ENCODE measurements around the gene ATCAY. TPM values are rescaled to one million over a fixed set of nuclear protein-coding genes. Genes with fewer than 3 reads are reported as not detected.

The ATCAY gene
- total RNA-seq, 2 donors from 2014 or later = not detected

GRCh38 chr19:3834349-3835054, 46.0 kb upstream of the ATCAY start:
- Histone ChIP-seq H3K9me3 (no peaks in the 10 kb centered on the region), H3K4me1 (ENCODE audit: control insufficient read depth in 1 of 2, low read depth in 2 of 2) (no peaks in the 10 kb centered on the region), H3K4me3 (no peak overlapping the region), H3K27ac (no peak overlapping the region), H3K27me3 (replicated peaks; ENCODE audit: insufficient read depth) (no peaks in the 10 kb centered on the region), H3K36me3 (no peaks in the 10 kb centered on the region)
- DNase-seq (ENCODE audit: low spot score) = no peak
- no peak for ATAC-seq (ENCODE audit: insufficient number of reproducible peaks, low FRiP score, low read depth)
- TF ChIP-seq CTCF (IDR thresholded peaks at IDR 0.05) = no peak

- Histone ChIP-seq H3K27ac (no peak overlapping the region), H3K9me3 (no peaks in the 10 kb centered on the region), H3K4me3 (no peak overlapping the region), H3K4me1 (ENCODE audit: control insufficient read depth in 1 of 2, low read depth in 2 of 2) (no peaks in the 10 kb centered on the region), H3K27me3 (replicated peaks; ENCODE audit: insufficient read depth) (no peaks in the 10 kb centered on the region), H3K36me3 (no peaks in the 10 kb centered on the region)
- no peak for DNase-seq (ENCODE audit: low spot score)
- no peak for ATAC-seq (ENCODE audit: insufficient number of reproducible peaks, low FRiP score, low read depth)
- no peak for TF ChIP-seq CTCF (IDR thresholded peaks at IDR 0.05)
These were observed 45.4 kb upstream of the ATCAY start for GRCh38 chr19:3835055-3835435.

- TF ChIP-seq CTCF (IDR thresholded peaks at IDR 0.05) = no peak
- no peak overlapping the region for H3K27ac ChIP-seq
- no peaks in the 10 kb centered on the region for H3K27me3 ChIP-seq (replicated peaks; ENCODE audit: insufficient read depth)
- DNase-seq (ENCODE audit: low spot score) (no peak), ATAC-seq (ENCODE audit: insufficient number of reproducible peaks, low FRiP score, low read depth) (no peak)
- H3K36me3 ChIP-seq = no peaks in the 10 kb centered on the region
- no peaks in the 10 kb centered on the region for H3K9me3 ChIP-seq
- no peaks in the 10 kb centered on the region for H3K4me1 ChIP-seq (ENCODE audit: control insufficient read depth in 1 of 2, low read depth in 2 of 2)
- H3K4me3 ChIP-seq = no peak overlapping the region
These were observed 43.6 kb upstream of the ATCAY start for GRCh38 chr19:3836887-3837286.

GRCh38 chr19:3837332-3837731, 43.2 kb upstream of the ATCAY start:
- no peak overlapping the region for H3K27ac ChIP-seq
- no peaks in the 10 kb centered on the region for H3K4me1 ChIP-seq (ENCODE audit: control insufficient read depth in 1 of 2, low read depth in 2 of 2)
- DNase-seq (ENCODE audit: low spot score) (no peak), ATAC-seq (ENCODE audit: insufficient number of reproducible peaks, low FRiP score, low read depth) (no peak)
- no peak overlapping the region for H3K4me3 ChIP-seq
- H3K9me3 ChIP-seq = no peaks in the 10 kb centered on the region
- no peak for TF ChIP-seq CTCF (IDR thresholded peaks at IDR 0.05)
- H3K27me3 ChIP-seq (replicated peaks; ENCODE audit: insufficient read depth) = no peaks in the 10 kb centered on the region
- H3K36me3 ChIP-seq = no peaks in the 10 kb centered on the region

GRCh38 chr19:3837922-3838321, 42.6 kb upstream of the ATCAY start:
- H3K27me3 ChIP-seq (replicated peaks; ENCODE audit: insufficient read depth) = no peaks in the 10 kb centered on the region
- H3K4me3 ChIP-seq = no peak overlapping the region

More at GRCh38 chr19:3837922-3838321, 42.6 kb upstream of the ATCAY start:
- TF ChIP-seq CTCF (IDR thresholded peaks at IDR 0.05) = no peak
- Histone ChIP-seq H3K4me1 (ENCODE audit: control insufficient read depth in 1 of 2, low read depth in 2 of 2) (no peaks in the 10 kb centered on the region), H3K36me3 (no peaks in the 10 kb centered on the region), H3K27ac (no peak overlapping the region), H3K9me3 (no peaks in the 10 kb centered on the region)
- DNase-seq (ENCODE audit: low spot score) = no peak
- no peak for ATAC-seq (ENCODE audit: insufficient number of reproducible peaks, low FRiP score, low read depth)

Data from thoracic aorta (tissue), 2 donors.